Measurements from ENCODE around the gene ACMSD. TPM values are rescaled to one million over a fixed set of nuclear protein-coding genes. Genes with fewer than 3 reads are reported as not detected.

The ACMSD gene
- polyA plus RNA-seq, 1 donor from 2014 or later: not detected

DNA sequence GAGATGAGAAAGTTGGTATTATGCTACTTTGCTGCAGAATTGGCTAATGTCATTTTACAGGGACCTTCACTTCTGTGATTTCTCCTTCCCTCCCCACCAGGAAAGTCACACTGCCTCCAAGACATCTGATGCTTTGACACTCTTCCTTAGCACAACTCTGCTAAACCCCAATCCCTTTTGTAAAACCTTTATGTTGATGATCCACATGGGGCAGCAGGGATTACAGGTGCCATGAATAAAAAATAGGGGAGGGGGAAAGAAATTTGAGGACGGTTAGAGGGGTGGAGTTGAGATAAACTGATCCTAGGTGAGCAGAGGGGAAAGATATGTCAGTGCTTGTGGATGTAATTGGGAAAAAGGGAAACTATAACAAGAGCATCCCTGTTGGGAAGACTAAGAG, 106.6 kb downstream of the ACMSD start:
- Histone ChIP-seq H4K20me1 (ENCODE audit: insufficient read depth) (no peaks in the 10 kb centered on the region), H3K4me2 (ENCODE audit: low read length) (no peak overlapping the region), H2AFZ (ENCODE audit: low read depth, low read length) (no peak overlapping the region), H3K9me2 (ENCODE audit: insufficient read depth, low read length) (no peaks in the 10 kb centered on the region), H3K9me3 (ENCODE audit: low read length) (no peaks in the 10 kb centered on the region), H3K27ac (ENCODE audit: low read length) (no peak overlapping the region), H3K79me2 (replicated peaks; ENCODE audit: insufficient read depth, low read length) (peaks cover 3% of the 10 kb centered on the region), H3K9ac (ENCODE audit: low read length) (no peak overlapping the region), H3K4me3 (ENCODE audit: low read length) (no peak overlapping the region), H3K27me3 (ENCODE audit: insufficient read depth, low read depth, low read length) (no peaks in the 10 kb centered on the region), H3F3A (ENCODE audit: insufficient read depth, low read length, poor library complexity, severe bottlenecking) (no peaks in the 10 kb centered on the region), H3K36me3 (ENCODE audit: insufficient read depth, low read length) (peaks cover 5% of the 10 kb centered on the region)
- TF ChIP-seq REST (IDR thresholded peaks at IDR 0.05; ENCODE audit: borderline replicate concordance) (no peak), EZH2 (IDR thresholded peaks at IDR 0.05; ENCODE audit: borderline replicate concordance, insufficient read depth, low read length, poor library complexity, severe bottlenecking) (no peak), CTCF (IDR thresholded peaks at IDR 0.05; ENCODE audit: poor library complexity, severe bottlenecking) (no peak), MXI1 (conservative IDR thresholded peaks at IDR 0.05; ENCODE audit: poor library complexity, severe bottlenecking) (no peak), POLR2AphosphoS5 (IDR thresholded peaks at IDR 0.05) (no peak), SMC3 (conservative IDR thresholded peaks at IDR 0.05; ENCODE audit: poor library complexity) (no peak), RAD21 (conservative IDR thresholded peaks at IDR 0.05) (no peak), TAF1 (IDR thresholded peaks at IDR 0.05; ENCODE audit: low read depth) (no peak), EP300 (conservative IDR thresholded peaks at IDR 0.05; ENCODE audit: poor library complexity, severe bottlenecking) (no peak)

- Histone ChIP-seq H4K20me1 (ENCODE audit: insufficient read depth) (no peaks in the 10 kb centered on the region), H3K79me2 (replicated peaks; ENCODE audit: insufficient read depth, low read length) (peaks cover 3% of the 10 kb centered on the region), H3K4me3 (ENCODE audit: low read length) (no peak overlapping the region), H2AFZ (ENCODE audit: low read depth, low read length) (no peak overlapping the region), H3K4me2 (ENCODE audit: low read length) (no peak overlapping the region), H3K36me3 (ENCODE audit: insufficient read depth, low read length) (peaks cover 5% of the 10 kb centered on the region), H3K9ac (ENCODE audit: low read length) (no peak overlapping the region), H3K27ac (ENCODE audit: low read length) (no peak overlapping the region), H3F3A (ENCODE audit: insufficient read depth, low read length, poor library complexity, severe bottlenecking) (no peaks in the 10 kb centered on the region), H3K27me3 (ENCODE audit: insufficient read depth, low read depth, low read length) (no peaks in the 10 kb centered on the region), H3K9me2 (ENCODE audit: insufficient read depth, low read length) (no peaks in the 10 kb centered on the region), H3K9me3 (ENCODE audit: low read length) (no peaks in the 10 kb centered on the region)
- TF ChIP-seq SMC3 (conservative IDR thresholded peaks at IDR 0.05; ENCODE audit: poor library complexity): no peak
- TF ChIP-seq TAF1 (IDR thresholded peaks at IDR 0.05; ENCODE audit: low read depth): no peak
- no peak for TF ChIP-seq CTCF (IDR thresholded peaks at IDR 0.05; ENCODE audit: poor library complexity, severe bottlenecking)
- no peak for TF ChIP-seq POLR2AphosphoS5 (IDR thresholded peaks at IDR 0.05)
Measured at GRCh38 chr2:134946073-134946472, 107.7 kb downstream of the ACMSD start.

Data from neural cell (in vitro differentiated cells).